Activated CD4-positive, alpha-beta memory T cell treated with anti-CD3 and anti-CD28 coated beads, Interleukin-2, amount 10 ng/mL, durations not matched to agents 7 days and 5 days (primary cell): ENCODE measurements around the gene NPR1. TPM values are rescaled to one million over a fixed set of nuclear protein-coding genes. Genes with fewer than 3 reads are reported as not detected.
"Not testable (repeated sequence)": the region's sequence is repeated elsewhere in the genome, so short reads cannot be mapped to it uniquely, and the experiment has no call there.

Source experiments
- CTCF ChIA-PET: fragments of 350-600 bp; sonication (Branson Sonifier 250); formaldehyde crosslinking; loops from one replicate; lab custom pipeline; 2021; ENCODE audit warnings: antibody characterized with exemption, inconsistent platforms; lab: Charles Lee
- POLR2A ChIA-PET: fragments of 350-600 bp; sonication (Branson Sonifier 250); formaldehyde crosslinking; loops from one replicate; lab custom pipeline; 2021; ENCODE audit warnings: antibody characterized with exemption; lab: Charles Lee
- DNase-seq: peaks from one replicate; pipeline ENCODE4 v3.0.0-alpha.2; 2020
- H3K27ac Mint-ChIP-seq: one replicate; pipeline ENCODE4 v1.8.0; 2021; ENCODE audit warnings: mild to moderate bottlenecking, mixed read lengths
- H3K27me3 Mint-ChIP-seq: one replicate; pipeline ENCODE4 v1.8.0; 2021; ENCODE audit warnings: mixed read lengths
- H3K36me3 Mint-ChIP-seq: one replicate; pipeline ENCODE4 v1.8.0; 2021; ENCODE audit warnings: low read depth, mixed read lengths
- H3K4me1 Mint-ChIP-seq: one replicate; pipeline ENCODE4 v1.8.0; 2021; ENCODE audit warnings: mixed read lengths
- H3K4me3 Mint-ChIP-seq: one replicate; pipeline ENCODE4 v1.8.0; 2021; ENCODE audit warnings: mild to moderate bottlenecking, mixed read lengths
- H3K9me3 Mint-ChIP-seq: one replicate; pipeline ENCODE4 v1.8.0; 2021; ENCODE audit warnings: mixed read lengths
- total RNA-seq, 2 experiments: library from RNA; stranded (reverse); gene quantifications; one replicate each; pipeline ENCODE4 v1.2.3, GENCODE V29; 2021

The NPR1 gene
- total RNA-seq, 2 experiments from 2014 or later: not detected

GRCh38 chr1:153669606-153670005 is 8.9 kb upstream of the NPR1 start:
- Mint-ChIP-seq H3K27ac (no peak overlapping the region), H3K36me3 (peaks cover 57% of the 10 kb centered on the region), H3K4me3 (no peak overlapping the region), H3K4me1 (peaks cover 40% of the 10 kb centered on the region), H3K9me3 (no peaks in the 10 kb centered on the region), H3K27me3 (no peaks in the 10 kb centered on the region)
- no peak for DNase-seq
- ChIA-PET POLR2A (interaction anchor here (0.8 to 4.7 kb wide), 6 partner anchors 11 to 298 kb away, joined by 3 to 29 read pairs (median 6); partner anchors contain the start of genes CHTOP, CREB3L4 and SNAPIN), CTCF (interaction anchor here (1.6 kb wide), 1 partner anchor 159 kb away, joined by 3 read pairs; no protein-coding TSS in a partner anchor)

DNA sequence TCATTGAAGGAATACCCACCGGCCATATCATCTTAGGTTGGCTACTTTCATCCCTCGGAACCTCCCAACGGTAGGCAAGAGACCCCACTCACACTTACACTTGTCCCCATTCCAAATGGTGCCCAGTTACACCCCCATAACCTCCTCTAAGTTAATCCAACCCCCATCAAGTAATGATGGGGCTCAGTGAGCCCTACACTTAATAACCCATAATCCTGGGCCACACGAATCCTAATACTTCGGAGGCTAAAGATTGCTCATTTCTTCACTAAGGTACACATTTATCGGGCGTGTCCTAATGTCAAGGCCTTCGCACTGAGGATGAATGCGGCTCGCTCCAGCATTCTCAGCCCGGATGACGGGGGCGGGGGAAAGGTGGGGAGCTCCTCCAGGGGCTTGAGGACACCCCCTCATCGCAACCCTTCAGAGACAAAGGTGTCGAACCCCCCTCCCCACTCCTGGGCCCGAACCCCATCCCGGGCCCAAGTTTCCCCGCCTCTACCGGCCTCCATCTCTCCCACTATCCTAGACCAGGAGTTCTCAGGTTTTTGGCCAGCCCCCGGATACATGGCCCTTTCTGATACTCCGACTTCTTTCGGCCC is 8.1 kb upstream of the NPR1 start:
- Mint-ChIP-seq H3K4me3 (no peak overlapping the region), H3K4me1 (peaks cover 40% of the 10 kb centered on the region), H3K36me3 (peaks cover 50% of the 10 kb centered on the region), H3K27me3 (no peaks in the 10 kb centered on the region), H3K27ac (no peak overlapping the region), H3K9me3 (no peaks in the 10 kb centered on the region)
- DNase-seq: no peak
- POLR2A ChIA-PET: interaction anchor here (0.6 to 4.7 kb wide), 8 partner anchors 9 to 320 kb away, joined by 3 to 29 read pairs (median 4); partner anchors contain the start of genes CHTOP, CREB3L4, INTS3 and RPS27
- CTCF ChIA-PET: no interaction called here

DNA sequence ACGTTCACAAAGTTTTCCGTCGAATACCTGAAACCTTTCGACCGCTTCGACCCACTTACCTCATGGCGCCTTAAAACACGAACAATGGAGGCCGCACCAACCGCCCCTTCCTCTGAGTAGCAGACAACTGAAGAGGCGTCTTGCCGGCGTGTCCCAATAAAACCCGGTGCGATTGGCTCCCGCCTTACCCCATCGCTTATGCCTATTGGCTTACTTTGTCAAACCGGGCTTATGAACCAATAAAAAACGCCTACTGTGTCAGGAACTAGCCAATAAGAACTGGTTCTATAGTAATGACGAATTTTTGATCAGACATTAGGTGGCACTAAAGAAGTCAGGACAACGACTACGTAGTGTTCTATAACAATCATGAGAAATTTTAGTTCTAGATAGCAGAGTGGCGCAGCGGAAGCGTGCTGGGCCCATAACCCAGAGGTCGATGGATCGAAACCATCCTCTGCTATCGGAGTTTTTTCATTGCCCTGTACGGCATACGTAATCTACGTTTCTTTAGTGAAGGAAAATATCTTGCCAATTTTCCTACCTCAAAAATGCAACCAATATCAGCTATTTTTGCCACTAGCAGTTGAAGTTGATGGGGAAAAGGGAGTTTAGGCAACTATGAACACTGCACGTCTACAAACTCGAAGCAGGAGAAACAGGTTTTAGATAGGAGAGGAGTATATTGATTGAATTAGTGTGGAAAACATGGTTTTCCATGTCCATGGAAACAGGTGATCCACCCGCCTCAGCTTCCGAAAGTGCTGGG is 7.4 kb upstream of the NPR1 start, which contains the start of gene ILF2:
ILF2 (minus strand) TSS at position 135 of the 769 bp plus-strand sequence; CDS start at position 64, 71 bp downstream.
- CTCF ChIA-PET: interaction anchor here (0.7 to 2.0 kb wide), 6 partner anchors 9 to 160 kb away, joined by 3 to 11 read pairs (median 6); partner anchors contain the start of genes CHTOP, SLC27A3 and SNAPIN
- Mint-ChIP-seq H3K27me3 (no peaks in the 10 kb centered on the region), H3K9me3 (no peaks in the 10 kb centered on the region), H3K4me1 (peaks cover 40% of the 10 kb centered on the region), H3K27ac (no peak within 1 kb of the TSS), H3K36me3 (peaks cover 43% of the 10 kb centered on the region), H3K4me3 (no peak within 1 kb of the TSS)
- peak; percentile 98 for DNase-seq
- POLR2A ChIA-PET: interaction anchor here (0.8 to 3.6 kb wide), 12 partner anchors 10 to 320 kb away, joined by 3 to 16 read pairs (median 4); partner anchors contain the start of genes CHTOP, CREB3L4, INTS3 and RPS27

DNA sequence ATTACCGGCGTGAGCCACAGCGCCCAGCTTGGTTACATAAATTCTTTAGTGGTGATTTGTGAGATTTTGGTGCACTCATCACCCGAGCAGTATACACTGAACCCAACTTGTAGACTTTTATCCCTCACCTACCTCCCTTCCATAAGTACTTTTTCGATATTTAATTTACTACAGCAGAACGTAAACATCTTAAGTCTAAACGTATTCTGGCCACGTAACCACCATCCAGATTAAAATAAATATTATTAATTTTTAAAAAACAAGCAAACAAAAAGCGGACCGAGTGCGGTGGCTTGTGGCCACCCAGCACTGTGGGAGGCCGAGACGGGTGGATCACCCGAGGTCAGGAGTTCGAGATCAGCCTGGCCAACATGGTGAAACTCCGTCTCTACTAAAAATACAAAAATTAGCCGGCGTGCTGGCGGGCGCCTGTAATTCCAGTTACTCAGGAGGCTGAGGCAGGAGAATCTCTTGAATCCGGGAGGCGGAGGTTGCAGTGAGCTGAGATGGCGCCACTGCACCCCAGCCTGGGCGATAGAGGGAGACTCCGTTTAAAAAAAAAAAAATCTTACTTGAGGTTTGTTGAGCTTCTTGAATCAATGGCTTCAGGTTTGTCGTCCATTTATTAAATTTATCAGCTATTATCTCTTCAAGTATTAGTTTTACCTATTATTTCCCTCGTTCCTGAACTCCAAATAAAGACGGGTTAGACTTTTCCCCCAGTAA is 6.7 kb upstream of the NPR1 start:
- ChIA-PET POLR2A (interaction anchor here (0.8 to 3.6 kb wide), 13 partner anchors 11 to 319 kb away, joined by 3 to 16 read pairs (median 5); partner anchors contain the start of genes CHTOP, CREB3L4, INTS3 and JTB), CTCF (interaction anchor here (0.6 to 2.0 kb wide), 17 partner anchors 8 to 320 kb away, joined by 3 to 11 read pairs (median 3); partner anchors contain the start of genes CHTOP and SLC27A3)
- Mint-ChIP-seq H3K36me3 (peaks cover 36% of the 10 kb centered on the region), H3K4me1 (peaks cover 40% of the 10 kb centered on the region)
- H3K27me3 Mint-ChIP-seq, H3K4me3 Mint-ChIP-seq, H3K9me3 Mint-ChIP-seq, H3K27ac Mint-ChIP-seq: not testable (repeated sequence)
- DNase-seq: peak; percentile 67

GRCh38 chr1:153673511-153673910 is 5.0 kb upstream of the NPR1 start:
- no peaks in the 10 kb centered on the region for H3K9me3 Mint-ChIP-seq
- no peak overlapping the region for H3K27ac Mint-ChIP-seq
- peaks cover 18% of the 10 kb centered on the region for H3K36me3 Mint-ChIP-seq
- ChIA-PET CTCF (interaction anchor here (1.6 kb wide), 1 partner anchor 313 kb away, joined by 4 read pairs; the partner anchor contains the start of gene RAB13), POLR2A (interaction anchor here (0.6 to 3.6 kb wide), 2 partner anchors 40 to 55 kb away, joined by 3 to 13 read pairs; partner anchors contain the start of genes CHTOP and INTS3)
- peaks cover 36% of the 10 kb centered on the region for H3K4me1 Mint-ChIP-seq
- H3K27me3 Mint-ChIP-seq: peaks cover 19% of the 10 kb centered on the region
- H3K4me3 Mint-ChIP-seq: peak overlapping the region; percentile 2
- no peak for DNase-seq

DNA sequence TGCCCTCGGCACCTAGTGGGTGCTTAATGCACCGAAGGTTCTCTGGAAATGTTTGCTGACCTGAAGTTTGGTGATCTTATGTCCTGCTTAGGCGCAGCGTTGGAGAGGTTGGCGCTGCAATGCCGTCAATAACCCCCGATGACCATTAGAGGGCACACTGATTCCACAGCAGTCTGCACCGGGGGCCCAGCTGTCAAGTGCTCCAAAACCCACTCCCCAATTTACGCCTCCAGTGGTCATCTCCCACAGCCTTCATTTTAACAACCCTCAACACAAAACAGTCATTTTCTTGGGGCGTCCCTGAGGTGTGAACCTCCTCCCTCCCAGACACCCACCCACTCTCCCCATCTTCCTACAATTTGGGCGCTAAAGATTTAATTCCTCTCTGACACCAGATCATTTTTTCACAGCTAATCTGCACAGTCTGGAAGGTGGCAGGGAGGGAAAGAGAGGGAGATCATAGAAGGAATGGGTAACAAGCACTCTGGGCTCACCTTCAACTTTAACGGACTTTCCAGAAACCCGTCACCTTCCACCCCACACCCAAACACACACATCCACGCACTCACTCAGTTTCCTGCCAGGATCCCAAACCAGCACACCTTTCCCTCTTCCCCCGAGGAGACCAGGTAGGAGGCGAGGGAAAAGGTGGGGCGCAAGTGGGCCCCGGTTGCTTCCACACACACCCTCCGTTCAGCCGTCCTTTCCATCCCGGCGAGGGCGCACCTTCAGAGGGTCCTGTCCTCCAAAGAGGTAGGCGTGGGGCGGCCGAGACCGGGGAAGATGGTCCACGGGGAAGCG is 570 bp upstream of the NPR1 start:
- peaks cover 55% of the 10 kb centered on the region for H3K27me3 Mint-ChIP-seq

GRCh38 chr1:153679337-153680119 is 1.0 kb downstream of the NPR1 start:
- peaks cover 22% of the 10 kb centered on the region for H3K4me1 Mint-ChIP-seq
- POLR2A ChIA-PET: interaction anchor here (1.3 kb wide), 1 partner anchor 307 kb away, joined by 5 read pairs; the partner anchor contains the start of gene RAB13
- no peaks in the 10 kb centered on the region for H3K9me3 Mint-ChIP-seq
- no peaks in the 10 kb centered on the region for H3K36me3 Mint-ChIP-seq
- peaks cover 63% of the 10 kb centered on the region for H3K27me3 Mint-ChIP-seq
- H3K4me3 Mint-ChIP-seq: peak overlapping the region; percentile 52
- no peak overlapping the region for H3K27ac Mint-ChIP-seq
- no peak for DNase-seq
- CTCF ChIA-PET: interaction anchor here (0.5 to 1.0 kb wide), 2 partner anchors 8 to 19 kb away, joined by 4 to 5 read pairs; no protein-coding TSS in a partner anchor

More for the DNA sequence above, 570 bp upstream of the NPR1 start:
- H3K27ac Mint-ChIP-seq: no peak overlapping the region
- peak overlapping the region; percentile 69 for H3K4me3 Mint-ChIP-seq
- H3K9me3 Mint-ChIP-seq: no peaks in the 10 kb centered on the region
- DNase-seq: peak; percentile 58
- peaks cover 26% of the 10 kb centered on the region for H3K4me1 Mint-ChIP-seq
- ChIA-PET POLR2A (interaction anchor here (1.3 kb wide), 1 partner anchor 309 kb away, joined by 3 read pairs; no protein-coding TSS in a partner anchor), CTCF (interaction anchor here (0.6 to 1.8 kb wide), 8 partner anchors 41 to 438 kb away, joined by 3 to 5 read pairs (median 3); no protein-coding TSS in a partner anchor)
- H3K36me3 Mint-ChIP-seq: no peaks in the 10 kb centered on the region

GRCh38 chr1:153680120-153680403 is 1.6 kb downstream of the NPR1 start:
- peaks cover 22% of the 10 kb centered on the region for H3K4me1 Mint-ChIP-seq
- no peak for DNase-seq
- peak overlapping the region; percentile 36 for H3K4me3 Mint-ChIP-seq
- no peaks in the 10 kb centered on the region for H3K9me3 Mint-ChIP-seq
- POLR2A ChIA-PET: interaction anchor here (1.3 to 1.4 kb wide), 2 partner anchors 307 to 311 kb away, joined by 3 to 5 read pairs; partner anchors contain the start of gene RAB13
- CTCF ChIA-PET: interaction anchor here (0.5 to 1.0 kb wide), 2 partner anchors 9 to 20 kb away, joined by 4 to 5 read pairs; no protein-coding TSS in a partner anchor
- H3K27me3 Mint-ChIP-seq: peaks cover 65% of the 10 kb centered on the region
- no peaks in the 10 kb centered on the region for H3K36me3 Mint-ChIP-seq
- no peak overlapping the region for H3K27ac Mint-ChIP-seq

- CTCF ChIA-PET: no interaction called here
- H3K27me3 Mint-ChIP-seq: peaks cover 60% of the 10 kb centered on the region
These were observed 4.2 kb downstream of the NPR1 start for GRCh38 chr1:153682730-153683129.

GRCh38 chr1:153683854-153684253 is 5.4 kb downstream of the NPR1 start:
- CTCF ChIA-PET: no interaction called here
- Mint-ChIP-seq H3K27me3 (peaks cover 49% of the 10 kb centered on the region), H3K4me3 (no peak overlapping the region)

More at GRCh38 chr1:153682730-153683129, 4.2 kb downstream of the NPR1 start:
- Mint-ChIP-seq H3K4me1 (peaks cover 20% of the 10 kb centered on the region), H3K9me3 (no peaks in the 10 kb centered on the region), H3K4me3 (no peak overlapping the region), H3K27ac (no peak overlapping the region), H3K36me3 (no peaks in the 10 kb centered on the region)
- POLR2A ChIA-PET: no interaction called here
- no peak for DNase-seq

DNA sequence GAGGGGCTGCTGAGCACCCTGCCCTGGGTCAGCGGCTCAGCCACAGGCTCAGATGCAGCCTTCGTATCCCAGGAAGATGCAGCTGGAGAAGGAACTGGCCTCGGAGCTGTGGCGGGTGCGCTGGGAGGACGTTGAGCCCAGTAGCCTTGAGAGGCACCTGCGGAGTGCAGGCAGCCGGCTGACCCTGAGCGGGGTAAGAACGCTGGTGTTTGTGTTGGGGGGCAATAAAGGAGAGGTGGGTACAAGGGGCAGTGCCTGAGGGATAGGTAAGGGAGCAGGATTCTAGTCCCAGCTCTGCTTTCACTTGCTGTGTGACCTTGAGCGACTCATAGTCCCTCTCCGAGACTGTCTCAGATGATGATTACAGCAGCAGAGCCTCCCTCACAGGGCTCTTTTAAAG is 6.4 kb downstream of the NPR1 start:
- ChIA-PET CTCF (no interaction called here), POLR2A (no interaction called here)
- no peaks in the 10 kb centered on the region for H3K36me3 Mint-ChIP-seq
- no peaks in the 10 kb centered on the region for H3K9me3 Mint-ChIP-seq
- H3K27me3 Mint-ChIP-seq: peaks cover 43% of the 10 kb centered on the region
- no peak overlapping the region for H3K27ac Mint-ChIP-seq
- H3K4me1 Mint-ChIP-seq: peaks cover 3% of the 10 kb centered on the region
- DNase-seq: no peak
- H3K4me3 Mint-ChIP-seq: no peak overlapping the region

More at GRCh38 chr1:153683854-153684253, 5.4 kb downstream of the NPR1 start:
- peaks cover 9% of the 10 kb centered on the region for H3K4me1 Mint-ChIP-seq
- H3K9me3 Mint-ChIP-seq: no peaks in the 10 kb centered on the region
- POLR2A ChIA-PET: no interaction called here
- H3K36me3 Mint-ChIP-seq: no peaks in the 10 kb centered on the region
- DNase-seq: no peak
- no peak overlapping the region for H3K27ac Mint-ChIP-seq
